Vagina (tissue), 2 donors: ENCODE measurements around the gene PRAMEF9.

ENCODE experiments used
- POLR2A ChIP-seq, 2 donors: fragments of 450-650 bp; IDR thresholded peaks; one replicate each; pipeline ENCODE4 v1.6.1; 2017; ENCODE audit warnings: antibody characterized with exemption in 2 of 2, mild to moderate bottlenecking in 2 of 2, moderate library complexity in 2 of 2
- TF ChIP-seq, protein P1 (sequence below), 3 experiments: fragments of 450-650 bp in 2 of 3; fragments of 200-600 bp in 1 of 3; sonication (generic) in 1 of 3; IDR thresholded peaks; one replicate each; pipeline ENCODE4 v1.5.1; 2017 to 2019; ENCODE audit warnings: antibody characterized with exemption in 3 of 3, mild to moderate bottlenecking in 2 of 3, moderate library complexity in 2 of 3

DNA sequence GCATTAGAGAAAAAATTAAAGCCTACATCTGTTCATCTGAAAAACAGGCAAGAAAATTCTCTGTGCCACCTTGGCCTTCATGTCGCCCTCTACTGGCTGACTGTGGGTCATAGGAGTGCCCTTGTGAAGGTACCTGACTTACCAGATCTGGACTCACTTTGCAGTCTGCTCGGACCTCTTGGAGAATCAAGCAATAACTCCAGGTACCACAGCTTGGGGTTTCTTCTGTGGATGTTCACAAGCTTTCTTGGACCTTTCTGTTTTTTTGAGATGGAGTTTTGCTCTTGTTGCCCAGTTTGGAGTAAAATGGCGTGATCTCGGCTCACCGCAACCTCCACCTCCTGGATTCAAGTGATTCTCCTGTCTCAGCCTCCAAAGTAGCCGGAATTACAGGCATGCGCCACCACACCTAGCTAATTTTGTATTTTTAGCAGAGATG is 56.7 kb downstream of the PRAMEF9 start:
- no peak for TF ChIP-seq POLR2A (IDR thresholded peaks at IDR 0.05)
- TF ChIP-seq, protein P1, sequence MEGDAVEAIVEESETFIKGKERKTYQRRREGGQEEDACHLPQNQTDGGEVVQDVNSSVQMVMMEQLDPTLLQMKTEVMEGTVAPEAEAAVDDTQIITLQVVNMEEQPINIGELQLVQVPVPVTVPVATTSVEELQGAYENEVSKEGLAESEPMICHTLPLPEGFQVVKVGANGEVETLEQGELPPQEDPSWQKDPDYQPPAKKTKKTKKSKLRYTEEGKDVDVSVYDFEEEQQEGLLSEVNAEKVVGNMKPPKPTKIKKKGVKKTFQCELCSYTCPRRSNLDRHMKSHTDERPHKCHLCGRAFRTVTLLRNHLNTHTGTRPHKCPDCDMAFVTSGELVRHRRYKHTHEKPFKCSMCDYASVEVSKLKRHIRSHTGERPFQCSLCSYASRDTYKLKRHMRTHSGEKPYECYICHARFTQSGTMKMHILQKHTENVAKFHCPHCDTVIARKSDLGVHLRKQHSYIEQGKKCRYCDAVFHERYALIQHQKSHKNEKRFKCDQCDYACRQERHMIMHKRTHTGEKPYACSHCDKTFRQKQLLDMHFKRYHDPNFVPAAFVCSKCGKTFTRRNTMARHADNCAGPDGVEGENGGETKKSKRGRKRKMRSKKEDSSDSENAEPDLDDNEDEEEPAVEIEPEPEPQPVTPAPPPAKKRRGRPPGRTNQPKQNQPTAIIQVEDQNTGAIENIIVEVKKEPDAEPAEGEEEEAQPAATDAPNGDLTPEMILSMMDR (IDR thresholded peaks at IDR 0.05): no peak
